Type B pancreatic cell (in vitro differentiated cells): ENCODE data around the gene TSHR. TPM values are rescaled to one million over a fixed set of nuclear protein-coding genes. Genes with fewer than 3 reads are reported as not detected.

Experiments
- DNase-seq: peaks from one replicate; pipeline ENCODE4 v3.0.0; 2021; ENCODE audit warnings: mixed read lengths; ENCODE audit not compliant: unreplicated experiment; ENCODE audit errors: extremely low spot score
- H3K27ac Mint-ChIP-seq: 2 replicates; pipeline ENCODE4 v1.8.0; 2021; ENCODE audit warnings: mild to moderate bottlenecking, mixed read lengths
- H3K27me3 Mint-ChIP-seq: 2 replicates; pipeline ENCODE4 v1.8.0; 2021; ENCODE audit warnings: mixed read lengths
- H3K36me3 Mint-ChIP-seq: 2 replicates; pipeline ENCODE4 v1.8.0; 2021; ENCODE audit warnings: mixed read lengths
- H3K4me1 Mint-ChIP-seq: one replicate; pipeline ENCODE4 v1.8.0; 2021; ENCODE audit warnings: mixed read lengths; ENCODE audit not compliant: unreplicated experiment
- H3K4me3 Mint-ChIP-seq: 2 replicates; pipeline ENCODE4 v1.8.0; 2021; ENCODE audit warnings: mild to moderate bottlenecking, mixed read lengths
- H3K9me3 Mint-ChIP-seq: 2 replicates; pipeline ENCODE4 v1.8.0; 2021; ENCODE audit warnings: mixed read lengths
- total RNA-seq: library from RNA; stranded (reverse); gene quantifications from 2 replicates; pipeline ENCODE4 v1.2.1, GENCODE V29; 2021; ENCODE audit warnings: low replicate concordance
- TF ChIP-seq, protein P1 (sequence below): fragments of 200-600 bp; sonication (generic); conservative IDR thresholded peaks from 2 replicates; pipeline ENCODE4 v1.5.0; 2021; ENCODE audit warnings: antibody characterized with exemption, mild to moderate bottlenecking

The TSHR gene
- total RNA-seq, 1 donor from 2014 or later = 0.65 TPM

DNA sequence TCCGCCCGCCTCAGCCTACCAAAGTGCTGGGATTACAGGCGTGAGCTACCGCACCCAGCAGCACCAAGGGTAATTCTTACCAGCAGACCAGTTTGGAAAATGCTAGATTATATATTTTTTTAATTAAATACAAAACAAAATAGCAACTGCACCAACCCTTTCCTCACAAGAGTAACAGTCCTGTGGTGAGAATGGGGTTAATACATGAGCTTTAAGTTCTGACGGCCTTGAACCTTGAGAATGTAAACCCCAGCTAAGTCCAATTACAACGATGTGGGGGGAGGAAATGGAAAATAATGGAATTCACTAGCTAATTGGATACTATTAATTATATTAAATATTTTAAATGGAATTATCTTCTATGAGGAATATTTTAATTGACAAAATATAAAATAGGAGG, 183.0 kb downstream of the TSHR start:
- Mint-ChIP-seq H3K27ac (no peak overlapping the region), H3K36me3 (no peaks in the 10 kb centered on the region), H3K9me3 (no peaks in the 10 kb centered on the region), H3K27me3 (no peaks in the 10 kb centered on the region), H3K4me1 (no peaks in the 10 kb centered on the region), H3K4me3 (no peak overlapping the region)
- DNase-seq = no peak
- TF ChIP-seq, protein P1, sequence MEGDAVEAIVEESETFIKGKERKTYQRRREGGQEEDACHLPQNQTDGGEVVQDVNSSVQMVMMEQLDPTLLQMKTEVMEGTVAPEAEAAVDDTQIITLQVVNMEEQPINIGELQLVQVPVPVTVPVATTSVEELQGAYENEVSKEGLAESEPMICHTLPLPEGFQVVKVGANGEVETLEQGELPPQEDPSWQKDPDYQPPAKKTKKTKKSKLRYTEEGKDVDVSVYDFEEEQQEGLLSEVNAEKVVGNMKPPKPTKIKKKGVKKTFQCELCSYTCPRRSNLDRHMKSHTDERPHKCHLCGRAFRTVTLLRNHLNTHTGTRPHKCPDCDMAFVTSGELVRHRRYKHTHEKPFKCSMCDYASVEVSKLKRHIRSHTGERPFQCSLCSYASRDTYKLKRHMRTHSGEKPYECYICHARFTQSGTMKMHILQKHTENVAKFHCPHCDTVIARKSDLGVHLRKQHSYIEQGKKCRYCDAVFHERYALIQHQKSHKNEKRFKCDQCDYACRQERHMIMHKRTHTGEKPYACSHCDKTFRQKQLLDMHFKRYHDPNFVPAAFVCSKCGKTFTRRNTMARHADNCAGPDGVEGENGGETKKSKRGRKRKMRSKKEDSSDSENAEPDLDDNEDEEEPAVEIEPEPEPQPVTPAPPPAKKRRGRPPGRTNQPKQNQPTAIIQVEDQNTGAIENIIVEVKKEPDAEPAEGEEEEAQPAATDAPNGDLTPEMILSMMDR = no peak

- H3K9me3 Mint-ChIP-seq = no peaks in the 10 kb centered on the region
- no peaks in the 10 kb centered on the region for H3K36me3 Mint-ChIP-seq
These were observed 186.0 kb downstream of the TSHR start for GRCh38 chr14:81141426-81141825.

GRCh38 chr14:81143793-81144192, 188.4 kb downstream of the TSHR start:
- Mint-ChIP-seq H3K9me3 (no peaks in the 10 kb centered on the region), H3K27me3 (no peaks in the 10 kb centered on the region), H3K4me1 (no peaks in the 10 kb centered on the region), H3K4me3 (no peak overlapping the region), H3K36me3 (no peaks in the 10 kb centered on the region), H3K27ac (no peak overlapping the region)
- TF ChIP-seq, protein P1 = no peak
- DNase-seq = no peak

More at GRCh38 chr14:81141426-81141825, 186.0 kb downstream of the TSHR start:
- TF ChIP-seq, protein P1 = no peak
- H3K27me3 Mint-ChIP-seq = no peaks in the 10 kb centered on the region
- no peak overlapping the region for H3K27ac Mint-ChIP-seq
- DNase-seq = no peak
- H3K4me3 Mint-ChIP-seq = no peak overlapping the region
- no peaks in the 10 kb centered on the region for H3K4me1 Mint-ChIP-seq

DNA sequence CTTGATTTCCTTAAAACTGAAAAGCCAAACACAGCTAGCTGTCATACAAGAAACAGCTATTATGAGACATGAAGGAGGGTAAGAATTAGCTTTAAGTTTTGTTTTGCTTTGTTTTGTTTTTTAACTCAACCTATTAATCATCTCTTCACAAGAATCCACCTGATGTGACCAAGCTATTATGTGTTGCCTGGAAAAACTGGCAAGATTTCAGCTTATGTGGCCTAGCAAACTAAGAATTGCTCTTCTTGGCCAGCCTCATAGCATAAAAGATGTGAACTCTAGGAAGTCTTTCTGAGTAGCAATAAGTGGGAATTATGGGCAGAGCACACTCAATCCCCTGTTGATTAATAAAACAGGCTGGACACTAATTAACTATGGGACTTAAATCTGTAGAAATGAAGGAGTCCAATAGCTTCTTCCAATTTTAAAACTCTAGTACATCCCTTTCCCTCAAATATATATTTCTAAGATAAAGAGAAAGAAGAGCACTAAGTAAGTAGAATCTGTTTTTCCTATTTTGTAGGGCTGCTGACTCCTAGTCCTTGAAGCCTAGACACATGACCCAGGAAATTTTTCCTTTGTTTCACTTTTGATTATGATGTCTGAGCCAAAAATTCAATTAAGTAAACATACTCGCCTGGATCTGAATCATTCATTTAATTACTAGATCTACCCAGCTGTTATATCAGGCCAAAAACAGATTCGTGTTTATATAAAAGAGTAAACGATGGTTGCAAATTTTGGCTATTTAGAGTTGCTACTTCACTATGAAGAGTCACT, 189.6 kb downstream of the TSHR start:
- H3K4me3 Mint-ChIP-seq = no peak overlapping the region
- H3K27ac Mint-ChIP-seq = no peak overlapping the region
- no peaks in the 10 kb centered on the region for H3K9me3 Mint-ChIP-seq
- TF ChIP-seq, protein P1 = no peak
- H3K4me1 Mint-ChIP-seq = no peaks in the 10 kb centered on the region
- no peaks in the 10 kb centered on the region for H3K27me3 Mint-ChIP-seq
- DNase-seq = no peak
- H3K36me3 Mint-ChIP-seq = no peaks in the 10 kb centered on the region

DNA sequence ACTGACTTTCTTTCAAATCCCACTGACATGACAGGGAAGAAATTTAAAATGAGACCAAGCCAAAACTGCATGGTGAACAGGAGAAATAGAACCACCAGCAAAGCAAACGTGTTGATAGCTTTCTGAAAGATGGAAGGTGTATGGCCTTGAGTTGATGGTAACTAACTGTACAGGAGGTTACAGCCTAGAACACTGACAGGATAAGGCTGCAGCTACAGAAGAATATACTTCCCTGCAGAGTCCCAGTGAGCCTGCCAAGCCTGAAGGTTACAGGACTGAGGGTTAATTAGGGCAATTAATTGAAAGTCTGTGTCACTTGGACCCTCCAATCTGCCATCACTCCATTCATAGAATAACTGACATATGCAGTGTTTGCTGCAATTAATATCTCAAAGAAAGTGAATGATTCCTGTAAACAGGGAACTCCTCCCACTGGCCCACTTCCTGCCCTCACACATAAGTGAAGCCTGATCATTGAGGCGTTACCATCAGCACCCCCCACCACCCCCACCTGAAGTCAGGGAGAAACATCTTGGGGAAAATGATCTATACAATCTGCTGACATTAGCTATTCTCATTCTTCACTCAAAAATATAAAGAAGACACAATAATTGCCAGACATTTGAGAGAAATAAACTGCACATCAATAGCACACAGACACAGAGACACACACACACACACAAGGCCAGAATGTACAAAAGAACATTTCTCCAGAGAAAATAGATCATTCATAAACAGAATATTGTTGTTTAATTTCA, 191.9 kb downstream of the TSHR start:
- TF ChIP-seq, protein P1 = no peak
- Mint-ChIP-seq H3K27ac (no peak overlapping the region), H3K9me3 (no peaks in the 10 kb centered on the region), H3K27me3 (no peaks in the 10 kb centered on the region), H3K36me3 (no peaks in the 10 kb centered on the region), H3K4me3 (no peak overlapping the region), H3K4me1 (no peaks in the 10 kb centered on the region)
- no peak for DNase-seq
